Measurements from ENCODE around the gene PTPN22.

The PTPN22 gene

DNA sequence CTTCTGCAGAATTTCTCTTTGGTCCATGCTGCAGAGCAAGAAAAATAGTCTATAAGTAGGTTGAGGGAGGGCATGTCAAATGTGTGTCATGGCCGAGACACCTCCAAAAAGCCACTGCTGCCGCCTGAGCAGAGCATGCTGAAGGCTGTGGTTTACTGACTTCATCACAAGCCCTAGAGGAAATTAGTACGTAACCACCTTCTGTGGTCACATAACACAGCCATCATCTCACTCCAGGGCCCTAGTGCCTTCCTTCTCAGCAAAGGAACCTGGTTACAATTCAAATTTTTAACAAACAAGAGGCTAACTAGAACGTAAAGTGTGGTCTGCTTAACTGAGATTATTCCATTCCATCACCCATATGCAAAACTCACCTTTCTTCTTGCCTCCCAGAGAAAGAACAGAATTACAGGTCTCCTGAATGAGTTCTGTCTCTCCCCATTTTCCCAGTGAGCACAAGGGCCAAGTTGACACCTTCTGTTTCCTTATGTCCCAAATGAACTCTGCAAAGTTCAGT, at the start of gene PTPN22:
PTPN22 (minus strand) TSS at position 116 of the 517 bp plus-strand sequence.
- TF ChIP-seq, protein P1, sequence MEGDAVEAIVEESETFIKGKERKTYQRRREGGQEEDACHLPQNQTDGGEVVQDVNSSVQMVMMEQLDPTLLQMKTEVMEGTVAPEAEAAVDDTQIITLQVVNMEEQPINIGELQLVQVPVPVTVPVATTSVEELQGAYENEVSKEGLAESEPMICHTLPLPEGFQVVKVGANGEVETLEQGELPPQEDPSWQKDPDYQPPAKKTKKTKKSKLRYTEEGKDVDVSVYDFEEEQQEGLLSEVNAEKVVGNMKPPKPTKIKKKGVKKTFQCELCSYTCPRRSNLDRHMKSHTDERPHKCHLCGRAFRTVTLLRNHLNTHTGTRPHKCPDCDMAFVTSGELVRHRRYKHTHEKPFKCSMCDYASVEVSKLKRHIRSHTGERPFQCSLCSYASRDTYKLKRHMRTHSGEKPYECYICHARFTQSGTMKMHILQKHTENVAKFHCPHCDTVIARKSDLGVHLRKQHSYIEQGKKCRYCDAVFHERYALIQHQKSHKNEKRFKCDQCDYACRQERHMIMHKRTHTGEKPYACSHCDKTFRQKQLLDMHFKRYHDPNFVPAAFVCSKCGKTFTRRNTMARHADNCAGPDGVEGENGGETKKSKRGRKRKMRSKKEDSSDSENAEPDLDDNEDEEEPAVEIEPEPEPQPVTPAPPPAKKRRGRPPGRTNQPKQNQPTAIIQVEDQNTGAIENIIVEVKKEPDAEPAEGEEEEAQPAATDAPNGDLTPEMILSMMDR (IDR thresholded peaks at IDR 0.05; ENCODE audit: insufficient read depth, low read length, poor library complexity, severe bottlenecking): no peak
- Histone ChIP-seq H3K4me3 (replicated peaks; ENCODE audit: low read depth, low read length) (peak within 1 kb of the TSS; percentile 71), H3K36me3 (ENCODE audit: control insufficient read depth, insufficient read depth, low read length) (no peaks in the 10 kb centered on the region), H3K27me3 (replicated peaks; ENCODE audit: control insufficient read depth, insufficient read depth, low read length) (no peaks in the 10 kb centered on the region)
- peak; percentile 70 for DNase-seq (ENCODE audit: extremely low read depth, insufficient read length)

DNA sequence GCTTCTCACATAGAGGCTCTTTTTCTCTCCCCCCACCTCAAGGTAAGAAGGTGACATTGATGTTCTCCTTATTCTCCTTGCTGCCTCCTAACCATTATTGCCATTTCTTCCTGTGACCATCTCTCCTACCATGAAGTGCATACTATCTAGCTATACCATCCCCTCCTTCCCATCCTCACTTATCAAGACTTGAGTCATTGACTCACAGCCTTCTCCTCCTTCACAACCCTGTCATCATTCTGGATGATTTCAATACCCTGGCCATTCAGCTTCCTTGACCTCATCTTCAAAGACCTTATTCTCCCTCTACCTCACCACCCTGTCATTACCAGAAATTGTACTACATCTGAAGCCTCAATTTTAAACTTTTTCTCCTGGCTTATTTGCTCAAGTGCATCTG, 46.7 kb upstream of the PTPN22 start:
- no peak for DNase-seq (ENCODE audit: extremely low read depth, insufficient read length)
- Histone ChIP-seq H3K36me3 (ENCODE audit: control insufficient read depth, insufficient read depth, low read length) (no peaks in the 10 kb centered on the region), H3K27me3 (replicated peaks; ENCODE audit: control insufficient read depth, insufficient read depth, low read length) (no peaks in the 10 kb centered on the region)

DNA sequence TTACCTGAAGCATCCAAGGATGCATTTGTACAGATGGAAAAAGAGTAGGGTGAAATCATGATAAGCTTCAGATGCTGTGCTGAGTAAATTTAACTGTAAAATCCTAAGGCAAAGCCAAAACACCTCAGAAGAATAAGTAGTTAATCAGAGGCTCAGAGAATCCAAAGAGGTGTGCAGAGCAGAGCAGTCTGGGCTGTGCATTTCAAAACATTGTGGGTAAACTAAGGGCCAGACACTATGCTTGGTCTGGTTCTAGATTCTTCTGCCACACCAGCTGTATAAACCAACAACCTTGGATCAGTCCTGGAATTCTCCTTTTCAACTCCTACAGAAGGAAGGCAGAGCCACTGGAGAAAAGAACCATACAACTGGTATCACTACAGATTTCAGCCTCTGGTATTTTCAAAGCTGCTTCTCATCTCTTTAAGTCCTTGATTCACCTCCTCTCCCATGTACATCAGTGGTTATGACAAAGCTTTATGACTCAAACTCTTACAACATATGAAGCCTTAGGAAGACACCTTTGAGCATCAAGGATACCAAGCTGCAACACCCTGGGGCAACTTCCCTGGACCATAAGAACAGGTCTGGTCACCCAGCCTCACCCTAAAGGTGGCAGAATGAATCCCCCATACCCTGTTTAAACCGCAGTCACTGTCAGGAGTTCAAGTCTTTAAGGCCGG, 46.0 kb upstream of the PTPN22 start:
- no peak for DNase-seq (ENCODE audit: extremely low read depth, insufficient read length)
- no peaks in the 10 kb centered on the region for H3K27me3 ChIP-seq (replicated peaks; ENCODE audit: control insufficient read depth, insufficient read depth, low read length)
- TF ChIP-seq, protein P1 (IDR thresholded peaks at IDR 0.05; ENCODE audit: insufficient read depth, low read length, poor library complexity, severe bottlenecking): no peak
- H3K4me3 ChIP-seq (replicated peaks; ENCODE audit: low read depth, low read length): no peak overlapping the region
- peaks cover 3% of the 10 kb centered on the region for H3K36me3 ChIP-seq (ENCODE audit: control insufficient read depth, insufficient read depth, low read length)

More for the DNA sequence above, 46.7 kb upstream of the PTPN22 start:
- TF ChIP-seq, protein P1 (IDR thresholded peaks at IDR 0.05; ENCODE audit: insufficient read depth, low read length, poor library complexity, severe bottlenecking): no peak
- H3K4me3 ChIP-seq (replicated peaks; ENCODE audit: low read depth, low read length): no peak overlapping the region

DNA sequence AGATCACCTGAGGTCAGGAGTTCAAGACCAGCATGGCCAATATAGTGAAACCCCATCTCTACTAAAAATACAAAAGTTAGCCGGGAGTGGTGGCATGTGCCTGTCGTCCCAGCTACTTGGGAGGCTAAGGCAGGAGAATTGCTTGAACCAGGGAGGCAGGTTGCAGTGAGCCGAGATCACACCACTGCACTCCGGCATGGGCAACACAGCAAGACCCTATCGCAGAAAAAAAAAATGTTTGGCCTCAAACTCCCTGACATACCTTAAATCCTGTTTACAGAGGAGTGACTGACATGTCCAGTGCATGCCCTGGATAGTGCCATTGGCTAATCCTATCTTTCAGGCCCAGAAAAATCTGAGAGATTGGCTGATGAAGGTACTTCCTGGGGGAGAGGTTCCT, 45.5 kb upstream of the PTPN22 start:
- TF ChIP-seq, protein P1 (IDR thresholded peaks at IDR 0.05; ENCODE audit: insufficient read depth, low read length, poor library complexity, severe bottlenecking): no peak
- Histone ChIP-seq H3K36me3 (ENCODE audit: control insufficient read depth, insufficient read depth, low read length) (peaks cover 5% of the 10 kb centered on the region), H3K4me3 (replicated peaks; ENCODE audit: low read depth, low read length) (no peak overlapping the region), H3K27me3 (replicated peaks; ENCODE audit: control insufficient read depth, insufficient read depth, low read length) (no peaks in the 10 kb centered on the region)
- no peak for DNase-seq (ENCODE audit: extremely low read depth, insufficient read length)

DNA sequence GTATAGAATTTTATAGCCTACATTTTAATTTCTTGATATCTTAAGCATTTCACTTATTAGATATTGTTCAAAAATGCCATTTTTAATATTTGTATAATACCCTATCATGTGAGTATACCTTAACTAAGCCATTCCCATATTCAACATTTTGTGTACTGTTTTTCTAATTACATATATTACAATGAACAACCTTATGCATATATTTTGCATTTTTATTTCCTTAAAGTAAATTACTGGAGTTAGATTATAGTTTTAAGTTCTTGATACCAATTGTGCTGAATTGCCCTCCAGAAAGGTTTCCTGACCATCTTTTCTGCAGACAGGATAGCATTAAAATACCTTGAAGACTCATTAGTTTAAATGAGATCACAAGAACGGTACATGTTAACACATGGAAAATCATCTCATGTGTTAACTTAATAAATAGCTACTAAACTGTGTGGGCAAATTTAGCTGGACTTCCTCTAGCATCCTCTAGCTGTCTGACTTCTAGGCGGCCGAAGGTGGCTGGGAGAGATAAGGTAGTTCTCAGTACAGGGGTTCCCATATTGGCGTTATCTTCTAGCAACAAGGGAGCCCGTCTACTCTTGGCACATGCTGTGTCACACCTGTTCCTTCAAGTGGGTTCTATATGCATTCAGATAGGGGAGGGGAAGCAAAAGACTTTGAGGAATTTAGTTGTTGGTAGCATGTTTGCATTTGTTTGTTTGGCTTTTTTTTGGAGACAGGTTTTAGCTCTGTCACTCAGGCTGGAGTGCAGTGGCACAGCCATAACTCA, 42.6 kb upstream of the PTPN22 start:
- H3K27me3 ChIP-seq (replicated peaks; ENCODE audit: control insufficient read depth, insufficient read depth, low read length): no peaks in the 10 kb centered on the region
- H3K36me3 ChIP-seq (ENCODE audit: control insufficient read depth, insufficient read depth, low read length): peaks cover 12% of the 10 kb centered on the region
- no peak overlapping the region for H3K4me3 ChIP-seq (replicated peaks; ENCODE audit: low read depth, low read length)
- TF ChIP-seq, protein P1 (IDR thresholded peaks at IDR 0.05; ENCODE audit: insufficient read depth, low read length, poor library complexity, severe bottlenecking): no peak
- DNase-seq (ENCODE audit: extremely low read depth, insufficient read length): no peak
